ENCODE measurements around the gene RPE. TPM values are rescaled to one million over a fixed set of nuclear protein-coding genes. Genes with fewer than 3 reads are reported as not detected.

RPE gene
- total RNA-seq, 1 experiment from 2014 or later = 67.8 TPM

DNA sequence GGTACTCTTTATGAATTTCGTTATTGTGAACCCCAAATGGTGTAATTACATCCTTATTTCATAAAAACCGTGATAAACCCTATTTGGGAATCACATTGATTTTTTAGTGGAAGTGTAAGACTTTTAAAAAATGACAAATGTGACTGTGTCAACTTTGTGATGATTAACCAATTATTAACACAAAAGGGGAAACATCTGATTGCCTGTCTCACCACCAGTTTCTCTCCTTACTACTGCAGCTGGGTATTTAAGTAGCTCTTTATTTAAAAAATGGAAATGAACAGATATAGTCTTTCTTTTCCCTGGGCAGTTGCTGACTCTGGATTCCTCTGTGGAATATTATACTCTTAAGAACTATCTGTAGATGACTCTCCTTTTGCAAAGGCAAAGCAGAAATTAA lies 11.6 kb upstream of the RPE start:
- no peak overlapping the region for H2BK12ac ChIP-seq (ENCODE audit: insufficient read length, low read depth, low read length)
- H3K23me2 ChIP-seq (ENCODE audit: insufficient read length, low read depth, low read length, poor library complexity, severe bottlenecking) = no peaks in the 10 kb centered on the region
- H3K9ac ChIP-seq (ENCODE audit: extremely low read depth, insufficient read length, low read length) = no peak overlapping the region
- no peaks in the 10 kb centered on the region for H4K20me1 ChIP-seq (ENCODE audit: control insufficient read depth, insufficient read depth, insufficient read length)
- H3K56ac ChIP-seq (ENCODE audit: insufficient read length, low read depth, low read length) = no peak overlapping the region
- H4K5ac ChIP-seq (ENCODE audit: insufficient read length, low read depth, low read length) = no peak overlapping the region
- peaks cover 0 to 4% of the 10 kb centered on the region in 2 experiments; a peak in 1 of 4 replicates for H3K4me1 Mint-ChIP-seq
- no peak overlapping the region for H3K14ac ChIP-seq (ENCODE audit: insufficient read depth, low read length)
- no peak overlapping the region for H3K4me3 Mint-ChIP-seq
- no peaks in the 10 kb centered on the region for H3K9me3 Mint-ChIP-seq
- no peaks in the 10 kb centered on the region for H3K79me2 ChIP-seq (ENCODE audit: insufficient read depth, low read length)
- H2AFZ ChIP-seq (ENCODE audit: low read length) = no peak overlapping the region
- H3K79me1 ChIP-seq (ENCODE audit: insufficient read depth, low read depth, low read length, poor library complexity, severe bottlenecking) = no peaks in the 10 kb centered on the region
- no peaks in the 10 kb centered on the region for H3K27me3 ChIP-seq (ENCODE audit: insufficient read depth, low read length)
- DNase-seq = no peak
- no peak overlapping the region for H4K8ac ChIP-seq (replicated peaks; ENCODE audit: insufficient read length, low read depth, low read length)
- no peak overlapping the region for H3K18ac ChIP-seq (ENCODE audit: insufficient read length, low read depth, low read length)
- H3K4me1 ChIP-seq (ENCODE audit: insufficient read depth, low read length) = no peaks in the 10 kb centered on the region
- no peak overlapping the region for H3K4ac ChIP-seq (ENCODE audit: low read depth, low read length)
- H3T11ph ChIP-seq (ENCODE audit: low read length) = no peak overlapping the region
- H2BK5ac ChIP-seq (ENCODE audit: insufficient read length, low read length) = no peak overlapping the region
- peaks cover 2% of the 10 kb centered on the region; the same call in 1 of the 2 replicates for H3K27me3 Mint-ChIP-seq (ENCODE audit: low read depth)
- H4K91ac ChIP-seq (ENCODE audit: insufficient read length, low read depth, low read length) = no peak overlapping the region
- H2AK5ac ChIP-seq (ENCODE audit: insufficient read length, low read length) = no peak overlapping the region
- no peak overlapping the region for H3K23ac ChIP-seq (ENCODE audit: insufficient read length, low read depth, low read length)
- H3K27ac ChIP-seq (ENCODE audit: insufficient read length, low read depth, low read length) = no peak overlapping the region
- no peak for TF ChIP-seq CTCF (conservative IDR thresholded peaks at IDR 0.05)
- no peaks in the 10 kb centered on the region for H3K36me3 Mint-ChIP-seq (ENCODE audit: insufficient read depth in 1 of 3, low read depth in 3 of 3)
- no peak overlapping the region for H2BK120ac ChIP-seq (ENCODE audit: low read depth, low read length, poor library complexity, severe bottlenecking)
- H2BK20ac ChIP-seq (ENCODE audit: low read depth, low read length, poor library complexity, severe bottlenecking) = no peak overlapping the region
- WGBS (ENCODE audit: extremely low coverage, insufficient read length, low lambda C conversion rate) = no CpG with 5 or more reads among the region's 2 CpGs
- H3K27ac Mint-ChIP-seq = no peak overlapping the region
- H2BK15ac ChIP-seq (ENCODE audit: low read depth, low read length) = no peak overlapping the region
- no peaks in the 10 kb centered on the region for H3K9me3 ChIP-seq (ENCODE audit: control insufficient read depth, low read depth, low read length)
- no peak overlapping the region for H3K4me2 ChIP-seq (ENCODE audit: insufficient read depth, insufficient read length, low read length)

Data from H9 (cell line).